K562 (cell line): ENCODE data around the gene LRGUK. TPM values are rescaled to one million over a fixed set of nuclear protein-coding genes. Genes with fewer than 3 reads are reported as not detected.

ENCODE experiments used
- ATAC-seq: fragments of 200-7000 bp; cut with Tn5 transposase; 3 replicates; pipeline ENCODE4 v1.9.1; 2020; ENCODE audit warnings: moderate library complexity
- BruUV-seq: library from RNA; stranded (reverse); fragments of 400-500 nt; replicated peaks from 2 replicates; lab custom pipeline; 2021; lab: Mats Ljungman, UMichigan
- CTCF ChIA-PET: fragments of 300-600 bp; formaldehyde crosslinking; extraction: SDS; loops from one replicate; lab custom pipeline; 2021; ENCODE audit warnings: low intra/inter-chr PET ratio; lab: Yijun Ruan, JAX
- POLR2A ChIA-PET: fragments of 300-600, 350-650 bp; sonication (Branson Sonifier 250); formaldehyde crosslinking; extraction: SDS; loops from one replicate; lab custom pipeline; 2021; ENCODE audit warnings: antibody characterized with exemption, inconsistent platforms; lab: Yijun Ruan, JAX
- DNase-seq, 4 experiments: peaks; one replicate each; pipeline versions ENCODE4 v3.0.0 to v3.0.0-alpha.2; 2011 to 2018; ENCODE audit warnings: low spot score in 3 of 4, mixed read lengths in 3 of 4; ENCODE audit errors: extremely low read depth in 1 of 4
- FAIRE-seq: peaks from 2 replicates; lab custom pipeline; 2011; peaks lifted over from hg19 to GRCh38; lab: Jason Lieb, UNC
- H2AFZ ChIP-seq: 2 replicates; pipeline ENCODE4 v1.6.0; 2011; ENCODE audit warnings: low read depth, low read length, control low read depth, inconsistent platforms
- H3K27ac ChIP-seq: fragments of 200-600 bp; 3 replicates; pipeline ENCODE4 v1.8.0; 2011; ENCODE audit warnings: low read depth, mild to moderate bottlenecking, control low read depth, inconsistent platforms, low read length, moderate library complexity, mixed read lengths; ENCODE audit errors: extremely low read depth
- H3K27me3 ChIP-seq, 2 experiments: fragments of 300-600 bp in 1 of 2; 2 replicates in 1 of 2; 3 replicates in 1 of 2; pipeline versions ENCODE4 v1.6.0 to v1.8.0; 2011; ENCODE audit warnings: inconsistent platforms in 2 of 2, low read length in 2 of 2, mild to moderate bottlenecking in 1 of 2, mixed read lengths in 1 of 2, moderate library complexity in 1 of 2; ENCODE audit not compliant: control insufficient read depth in 2 of 2, insufficient read depth in 2 of 2
- H3K36me3 ChIP-seq: fragments of 300-600 bp; 3 replicates; pipeline ENCODE4 v1.8.0; 2011; ENCODE audit warnings: mild to moderate bottlenecking, low read length, inconsistent platforms; ENCODE audit not compliant: control insufficient read depth, insufficient read depth
- H3K4me1 ChIP-seq, 2 experiments: fragments of 200-600 bp in 1 of 2; replicated peaks in 1 of 2; 2 replicates in 1 of 2; 3 replicates in 1 of 2; pipeline versions ENCODE4 v1.5.1 to v1.8.0; 2011; ENCODE audit warnings: inconsistent platforms in 2 of 2, low read length in 2 of 2, mild to moderate bottlenecking in 1 of 2, mixed read lengths in 1 of 2, moderate library complexity in 1 of 2; ENCODE audit not compliant: control insufficient read depth in 2 of 2, insufficient read depth in 2 of 2
- H3K4me2 ChIP-seq: 2 replicates; pipeline ENCODE4 v1.6.1; 2011; ENCODE audit warnings: low read length, control low read depth, inconsistent platforms, mixed read lengths; ENCODE audit not compliant: insufficient read depth
- H3K4me3 ChIP-seq: fragments of 200-600 bp; sonication (generic), shearing (Covaris generic); 2 replicates; pipeline ENCODE4 v1.5.1; 2016; ENCODE audit warnings: control low read depth, inconsistent platforms
- H3K79me2 ChIP-seq: fragments of 200-600 bp; 3 replicates; pipeline ENCODE4 v1.8.0; 2011; ENCODE audit warnings: low read length, inconsistent platforms; ENCODE audit not compliant: control insufficient read depth, insufficient read depth
- H3K9ac ChIP-seq, 2 experiments: 2 replicates each; pipeline versions ENCODE4 v1.6.0 to v1.6.1; 2011; ENCODE audit warnings: low read depth in 2 of 2, low read length in 2 of 2, control low read depth in 1 of 2, inconsistent platforms in 1 of 2, mild to moderate bottlenecking in 1 of 2, mixed read lengths in 1 of 2; ENCODE audit not compliant: insufficient read depth in 1 of 2
- H3K9me1 ChIP-seq: one replicate; pipeline ENCODE4 v1.6.0; 2011; ENCODE audit warnings: inconsistent platforms, mild to moderate bottlenecking, low read length, moderate library complexity; ENCODE audit not compliant: control insufficient read depth, insufficient read depth
- H3K9me3 ChIP-seq: replicated peaks from 2 replicates; pipeline ENCODE4 v1.5.1; 2011; ENCODE audit warnings: low read depth, low read length, inconsistent platforms; ENCODE audit not compliant: control insufficient read depth, insufficient read depth
- H4K20me1 ChIP-seq: replicated peaks from 2 replicates; pipeline ENCODE4 v1.6.1; 2011; ENCODE audit warnings: low read length, inconsistent platforms, mixed read lengths; ENCODE audit not compliant: control insufficient read depth, insufficient read depth
- COPS2 ChIP-seq: fragments of 450-650 bp; conservative IDR thresholded peaks from 2 replicates; pipeline ENCODE4 v1.6.1; 2016; ENCODE audit warnings: mild to moderate bottlenecking, moderate library complexity
- FOS ChIP-seq: IDR thresholded peaks from 3 replicates; pipeline ENCODE4 v1.6.1; 2011; ENCODE audit not compliant: insufficient read length; ENCODE audit errors: extremely low read depth
- FOXJ2 ChIP-seq: fragments of 200-800 bp; sonication (Bioruptor generic); IDR thresholded peaks from 2 replicates; pipeline ENCODE4 v1.6.1; 2016; ENCODE audit warnings: missing genetic modification characterization, missing compliant biosample characterization
- GABPB1 ChIP-seq: sonication (generic); formaldehyde crosslinking; IDR thresholded peaks from 2 replicates; pipeline ENCODE4 v1.8.0; 2022; ENCODE audit warnings: mild to moderate bottlenecking, missing genetic modification reagents
- MCM2 ChIP-seq: fragments of 450-650 bp; IDR thresholded peaks from 2 replicates; pipeline ENCODE4 v1.6.1; 2017; ENCODE audit warnings: low read depth, mild to moderate bottlenecking
- RCOR1 ChIP-seq, 2 experiments: IDR thresholded peaks; 2 replicates each; pipeline ENCODE4 v1.6.1; 2012; ENCODE audit warnings: low read depth in 2 of 2, low read length in 2 of 2, borderline replicate concordance in 1 of 2, improper control_type of control experiment in 1 of 2
- TAF1 ChIP-seq: IDR thresholded peaks from 2 replicates; pipeline ENCODE4 v1.6.1; 2011; ENCODE audit warnings: mild to moderate bottlenecking, low read length, moderate library complexity; ENCODE audit not compliant: insufficient read depth, control insufficient read depth, severe bottlenecking; ENCODE audit errors: extremely low read depth
- ZNF121 ChIP-seq: sonication (generic); formaldehyde crosslinking; conservative IDR thresholded peaks from 2 replicates; pipeline ENCODE4 v1.8.0; 2022; ENCODE audit warnings: missing genetic modification reagents
- ZNF551 ChIP-seq: fragments of 250-450 bp; sonication (Bioruptor Pico); IDR thresholded peaks from 2 replicates; pipeline ENCODE4 v1.5.0; 2021; ENCODE audit warnings: mild to moderate bottlenecking, moderate library complexity
- WGBS: fragments of 100-300 bp; shearing (Covaris generic); methylation state at CpG from one replicate; pipeline ENCODE4 v1.1.6; 2016; ENCODE audit warnings: low coverage, mixed read lengths; ENCODE audit not compliant: insufficient coverage; ENCODE audit errors: missing lambda C conversion rate; 5-methylcytosine and 5-hydroxymethylcytosine counted together
- in situ Hi-C: fragments of 300-500 bp; cut with MboI; formaldehyde crosslinking; loops from 4 replicates; pipeline ENCODE4 v1.15.0; 2018; ENCODE audit warnings: inconsistent platforms, mixed read lengths
- intact Hi-C: fragments of 100-400 bp; cut with micrococcal nuclease; formaldehyde crosslinking; loops from 2 replicates; pipeline ENCODE4 v1.14.2; 2022
- polyA plus RNA-seq, 8 experiments: library from polyadenylated mRNA; depleted of rRNA in 4 of 8; stranded (reverse) in 5 of 8; unstranded in 3 of 8; fragments of >200 nt; fragmentation: Nextera tagmentation in 2 of 8; fragmentation: Illumina TruSeq in 1 of 8; extraction: Ambion mirVana in 2 of 8; extraction: Trizol in 1 of 8; gene quantifications; 2 replicates each; pipeline versions ENCODE4 v1.2.1 to v1.2.3, GENCODE V29; 2011 to 2014; ENCODE audit warnings: inconsistent platforms in 1 of 8, missing spikeins in 1 of 8
- total RNA-seq, 7 experiments: library from RNA; depleted of rRNA in 6 of 7; stranded (reverse); fragments of >200 nt in 6 of 7; fragmentation: Illumina TruSeq in 2 of 7; extraction: Trizol in 2 of 7; gene quantifications; 2 replicates each; pipeline versions ENCODE4 v1.2.1 to v1.2.3, GENCODE V29; 2011 to 2021; ENCODE audit warnings: low replicate concordance in 1 of 7
- TF ChIP-seq, protein P1 (sequence below): fragments of 450-650 bp; IDR thresholded peaks from 2 replicates; pipeline ENCODE4 v1.7.0; 2016; ENCODE audit warnings: borderline replicate concordance

The LRGUK gene
- total and polyA plus RNA-seq, 9 of the 15 experiments (the other 6 are each of a cell fraction or from before 2014, with no cell fraction given) = 0.04 to 0.33 (median 0.18) TPM

- no peak for DNase-seq
- Histone ChIP-seq H4K20me1 (no peaks in the 10 kb centered on the region), H3K27me3 (peaks cover 0 to 5% of the 10 kb centered on the region in 2 experiments; a peak in 1 of 5 replicates)
- FAIRE-seq = no peak
- in situ Hi-C loops = no loop called here
- TF ChIP-seq RCOR1 (IDR thresholded peaks at IDR 0.05; ENCODE audit: borderline replicate concordance in 1 of 2, low read depth in 2 of 2, low read length in 2 of 2) (no peak), MCM2 (no peak), ZNF551 (CRISPR knock-in tag) (no peak), FOS (no peak), COPS2 (no peak), ZNF121 (CRISPR knock-in tag) (no peak), GABPB1 (CRISPR knock-in tag) (no peak), FOXJ2 (no peak), TAF1 (no peak)
- TF ChIP-seq, protein P1, sequence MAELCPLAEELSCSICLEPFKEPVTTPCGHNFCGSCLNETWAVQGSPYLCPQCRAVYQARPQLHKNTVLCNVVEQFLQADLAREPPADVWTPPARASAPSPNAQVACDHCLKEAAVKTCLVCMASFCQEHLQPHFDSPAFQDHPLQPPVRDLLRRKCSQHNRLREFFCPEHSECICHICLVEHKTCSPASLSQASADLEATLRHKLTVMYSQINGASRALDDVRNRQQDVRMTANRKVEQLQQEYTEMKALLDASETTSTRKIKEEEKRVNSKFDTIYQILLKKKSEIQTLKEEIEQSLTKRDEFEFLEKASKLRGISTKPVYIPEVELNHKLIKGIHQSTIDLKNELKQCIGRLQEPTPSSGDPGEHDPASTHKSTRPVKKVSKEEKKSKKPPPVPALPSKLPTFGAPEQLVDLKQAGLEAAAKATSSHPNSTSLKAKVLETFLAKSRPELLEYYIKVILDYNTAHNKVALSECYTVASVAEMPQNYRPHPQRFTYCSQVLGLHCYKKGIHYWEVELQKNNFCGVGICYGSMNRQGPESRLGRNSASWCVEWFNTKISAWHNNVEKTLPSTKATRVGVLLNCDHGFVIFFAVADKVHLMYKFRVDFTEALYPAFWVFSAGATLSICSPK = no peak
- TF ChIP-seq, all 486 proteins: peak for 0
- BruUV-seq = no TSS peak
- Histone ChIP-seq H2AFZ (0 out of 2 replicates have a peak overlapping the region, but pooled peaks have one; percentile 11), H3K4me1 (no peaks in the 10 kb centered on the region), H3K36me3 (no peaks in the 10 kb centered on the region), H3K4me3 (no peak overlapping the region), H3K27ac (no peak overlapping the region), H3K9ac (no peak overlapping the region), H3K9me3 (no peaks in the 10 kb centered on the region), H3K79me2 (no peaks in the 10 kb centered on the region), H3K4me2 (no peak overlapping the region), H3K9me1 (no peaks in the 10 kb centered on the region)
- no peak; the same call in 2 of the 3 replicates for ATAC-seq
- intact Hi-C loops = no loop called here
- ChIA-PET CTCF (no interaction called here), POLR2A (interaction anchor here (0.7 to 1.1 kb wide), 4 partner anchors 10 to 44 kb away, joined by 3 to 4 read pairs (median 4); partner anchors contain the start of gene LRGUK)
- 3% methylated on average over 3 of the region's 3 CpGs for WGBS
Observed at GRCh38 chr7:134101716-134102115, 25.4 kb upstream of the LRGUK start.
